SK-N-SH treated with all-trans-retinoic acid at 6 μM for 48 hours (cell line): ENCODE measurements around the gene C19orf85.

Source experiments
- ATAC-seq: fragments of 200-7000 bp; cut with Tn5 transposase; 3 replicates; pipeline ENCODE4 v1.9.1; 2020; ENCODE audit warnings: mild to moderate bottlenecking, moderate library complexity
- ARNTL ChIP-seq: fragments of 450-650 bp; formaldehyde crosslinking; IDR thresholded peaks from 2 replicates; pipeline ENCODE4 v1.5.0; 2020; ENCODE audit warnings: low read depth, mild to moderate bottlenecking, moderate library complexity, borderline replicate concordance
- BACH2 ChIP-seq: fragments of 250-450 bp; sonication (Bioruptor Pico); IDR thresholded peaks from 2 replicates; pipeline ENCODE4 v1.9.0; 2021; ENCODE audit warnings: mild to moderate bottlenecking, borderline replicate concordance
- CSDC2 ChIP-seq: fragments of 250-450 bp; sonication (Bioruptor Pico); IDR thresholded peaks from 2 replicates; pipeline ENCODE4 v1.5.0; 2020; ENCODE audit warnings: mild to moderate bottlenecking, moderate library complexity
- CSRNP3 ChIP-seq: fragments of 250-450 bp; sonication (Bioruptor Pico); IDR thresholded peaks from 2 replicates; pipeline ENCODE4 v1.5.1; 2021; ENCODE audit warnings: mild to moderate bottlenecking, moderate library complexity
- GLIS3 ChIP-seq: fragments of 250-450 bp; sonication (Bioruptor Pico); IDR thresholded peaks from 2 replicates; pipeline ENCODE4 v1.5.0; 2020; ENCODE audit warnings: mild to moderate bottlenecking, moderate library complexity
- ISL1 ChIP-seq: fragments of 250-450 bp; sonication (Bioruptor Pico); IDR thresholded peaks from 2 replicates; pipeline ENCODE4 v2.1.2; 2022; ENCODE audit warnings: mild to moderate bottlenecking, moderate library complexity
- PATZ1 ChIP-seq: fragments of 250-450 bp; sonication (Bioruptor Pico); IDR thresholded peaks from 2 replicates; pipeline ENCODE4 v1.8.0; 2020; ENCODE audit warnings: mild to moderate bottlenecking, moderate library complexity, borderline replicate concordance
- POU6F1 ChIP-seq: fragments of 250-450 bp; sonication (Bioruptor Pico); IDR thresholded peaks from 2 replicates; pipeline ENCODE4 v1.8.0; 2021; ENCODE audit warnings: low read depth, mild to moderate bottlenecking, moderate library complexity, borderline replicate concordance
- RARB ChIP-seq: fragments of 250-450 bp; sonication (Bioruptor Pico); IDR thresholded peaks from 2 replicates; pipeline ENCODE4 v1.8.0; 2021; ENCODE audit warnings: mild to moderate bottlenecking, moderate library complexity
- SNAI2 ChIP-seq: fragments of 250-450 bp; sonication (Bioruptor Pico); IDR thresholded peaks from 2 replicates; pipeline ENCODE4 v1.5.0; 2020; ENCODE audit warnings: mild to moderate bottlenecking, moderate library complexity
- TOX ChIP-seq: fragments of 250-450 bp; sonication (Bioruptor Pico); IDR thresholded peaks from 2 replicates; pipeline ENCODE4 v1.8.0; 2021; ENCODE audit warnings: mild to moderate bottlenecking, moderate library complexity, borderline replicate concordance
- TSHZ2 ChIP-seq: fragments of 250-450 bp; sonication (Bioruptor Pico); IDR thresholded peaks from 2 replicates; pipeline ENCODE4 v1.5.0; 2020; ENCODE audit warnings: mild to moderate bottlenecking, moderate library complexity
- ZC3H10 ChIP-seq: fragments of 250-450 bp; sonication (Bioruptor Pico); IDR thresholded peaks from 2 replicates; pipeline ENCODE4 v1.5.1; 2021; ENCODE audit warnings: mild to moderate bottlenecking, moderate library complexity
- ZFP3 ChIP-seq: fragments of 250-450 bp; sonication (Bioruptor Pico); IDR thresholded peaks from 2 replicates; pipeline ENCODE4 v1.5.0; 2020; ENCODE audit warnings: mild to moderate bottlenecking, moderate library complexity
- ZFP30 ChIP-seq: fragments of 450-650 bp; formaldehyde crosslinking; IDR thresholded peaks from 2 replicates; pipeline ENCODE4 v1.5.0; 2022; ENCODE audit warnings: mild to moderate bottlenecking, moderate library complexity
- ZNF70 ChIP-seq: fragments of 450-650 bp; formaldehyde crosslinking; IDR thresholded peaks from 2 replicates; pipeline ENCODE4 v1.5.0; 2020; ENCODE audit warnings: mild to moderate bottlenecking, moderate library complexity
- ZNF8 ChIP-seq: fragments of 450-650 bp; formaldehyde crosslinking; IDR thresholded peaks from 2 replicates; pipeline ENCODE4 v1.5.0; 2020; ENCODE audit warnings: mild to moderate bottlenecking, moderate library complexity

Gene C19orf85

GRCh38 chr19:55486043-55486970, 21.8 kb upstream of the C19orf85 start:
- TF ChIP-seq ZNF70 (CRISPR knock-in tag), result no peak
- no peak for TF ChIP-seq ISL1 (CRISPR knock-in tag)
- no peak for TF ChIP-seq TOX (CRISPR knock-in tag)
- TF ChIP-seq ZNF8 (CRISPR knock-in tag), result no peak
- no peak for TF ChIP-seq TSHZ2 (CRISPR knock-in tag)
- no peak for TF ChIP-seq RARB (CRISPR knock-in tag)
- TF ChIP-seq GLIS3, result no peak
- TF ChIP-seq BACH2 (CRISPR knock-in tag), result no peak
- TF ChIP-seq POU6F1 (CRISPR knock-in tag), result no peak
- TF ChIP-seq ZFP3 (CRISPR knock-in tag), result no peak
- TF ChIP-seq ZFP30, result no peak
- TF ChIP-seq ARNTL (CRISPR knock-in tag), result no peak
- TF ChIP-seq CSDC2 (CRISPR knock-in tag), result no peak
- no peak for TF ChIP-seq CSRNP3 (CRISPR knock-in tag)
- peak; percentile 29 for ATAC-seq

- ATAC-seq, result no peak
- TF ChIP-seq ZC3H10 (CRISPR knock-in tag) (no peak), PATZ1 (CRISPR knock-in tag) (0 out of 2 replicates have a peak, but pooled peaks have one; percentile 28)
- TF ChIP-seq, all 23 proteins: peak for 1
Measured at GRCh38 chr19:55485439-55486011, 21.0 kb upstream of the C19orf85 start.

GRCh38 chr19:55484593-55485438, 20.3 kb upstream of the C19orf85 start, which contains the start of gene NAT14:
NAT14 (plus strand) TSS chr19:55485188; CDS start chr19:55485709, 521 bp downstream.
- TF ChIP-seq SNAI2 (CRISPR knock-in tag) (no peak), GLIS3 (0 out of 2 replicates have a peak, but pooled peaks have one; percentile 14)
- ATAC-seq, result peak; percentile 30
